GM12873 (cell line): Measurements from ENCODE around the gene RLN3.

Experiments used
- TF ChIP-seq, protein P1 (sequence below): IDR thresholded peaks from 2 replicates; pipeline ENCODE4 v1.5.1; 2012; ENCODE audit warnings: low read depth, mild to moderate bottlenecking, moderate library complexity, low read length, control low read depth; ENCODE audit not compliant: insufficient read depth; ENCODE audit errors: missing control alignments

RLN3 gene

DNA sequence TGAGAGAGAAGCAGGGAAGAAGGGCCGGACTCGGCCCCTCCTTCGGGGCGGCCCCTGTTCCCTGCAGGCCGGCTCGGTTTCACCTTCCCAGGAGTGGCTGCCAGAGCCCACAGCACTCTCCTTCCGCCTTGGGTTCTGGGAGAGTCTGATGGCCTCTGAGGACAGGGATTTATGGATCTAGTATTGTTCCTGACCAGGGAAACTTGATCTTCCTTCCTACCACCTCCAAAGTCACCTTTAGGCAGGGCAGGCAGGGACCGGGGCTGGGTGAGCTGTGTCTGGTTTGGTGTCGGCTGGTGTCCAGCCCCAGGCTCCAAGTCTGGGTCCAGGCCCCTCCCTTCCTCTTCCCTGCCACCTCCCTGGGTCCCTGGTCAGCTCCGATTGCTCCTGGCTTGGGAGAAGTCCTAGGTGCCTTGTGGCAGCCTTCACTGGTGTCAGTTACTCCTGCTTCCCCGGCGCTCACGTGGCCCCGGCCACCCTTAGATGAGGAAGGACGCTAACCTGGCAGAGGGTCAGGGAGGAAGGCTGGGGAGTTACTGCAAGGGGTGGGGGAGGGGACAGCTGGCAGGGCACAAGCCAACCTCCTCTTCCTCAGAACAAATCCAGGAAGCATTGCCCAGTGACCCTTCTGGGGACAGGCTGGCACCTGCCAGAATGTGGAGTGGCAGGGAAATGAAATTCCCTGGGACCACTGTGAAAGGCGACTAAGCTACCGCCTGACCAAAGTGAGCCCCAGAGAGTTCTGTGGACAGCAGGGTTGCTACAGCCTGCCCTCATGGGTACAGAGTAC is 40.7 kb upstream of the RLN3 start:
- TF ChIP-seq, protein P1, sequence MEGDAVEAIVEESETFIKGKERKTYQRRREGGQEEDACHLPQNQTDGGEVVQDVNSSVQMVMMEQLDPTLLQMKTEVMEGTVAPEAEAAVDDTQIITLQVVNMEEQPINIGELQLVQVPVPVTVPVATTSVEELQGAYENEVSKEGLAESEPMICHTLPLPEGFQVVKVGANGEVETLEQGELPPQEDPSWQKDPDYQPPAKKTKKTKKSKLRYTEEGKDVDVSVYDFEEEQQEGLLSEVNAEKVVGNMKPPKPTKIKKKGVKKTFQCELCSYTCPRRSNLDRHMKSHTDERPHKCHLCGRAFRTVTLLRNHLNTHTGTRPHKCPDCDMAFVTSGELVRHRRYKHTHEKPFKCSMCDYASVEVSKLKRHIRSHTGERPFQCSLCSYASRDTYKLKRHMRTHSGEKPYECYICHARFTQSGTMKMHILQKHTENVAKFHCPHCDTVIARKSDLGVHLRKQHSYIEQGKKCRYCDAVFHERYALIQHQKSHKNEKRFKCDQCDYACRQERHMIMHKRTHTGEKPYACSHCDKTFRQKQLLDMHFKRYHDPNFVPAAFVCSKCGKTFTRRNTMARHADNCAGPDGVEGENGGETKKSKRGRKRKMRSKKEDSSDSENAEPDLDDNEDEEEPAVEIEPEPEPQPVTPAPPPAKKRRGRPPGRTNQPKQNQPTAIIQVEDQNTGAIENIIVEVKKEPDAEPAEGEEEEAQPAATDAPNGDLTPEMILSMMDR, result no peak

DNA sequence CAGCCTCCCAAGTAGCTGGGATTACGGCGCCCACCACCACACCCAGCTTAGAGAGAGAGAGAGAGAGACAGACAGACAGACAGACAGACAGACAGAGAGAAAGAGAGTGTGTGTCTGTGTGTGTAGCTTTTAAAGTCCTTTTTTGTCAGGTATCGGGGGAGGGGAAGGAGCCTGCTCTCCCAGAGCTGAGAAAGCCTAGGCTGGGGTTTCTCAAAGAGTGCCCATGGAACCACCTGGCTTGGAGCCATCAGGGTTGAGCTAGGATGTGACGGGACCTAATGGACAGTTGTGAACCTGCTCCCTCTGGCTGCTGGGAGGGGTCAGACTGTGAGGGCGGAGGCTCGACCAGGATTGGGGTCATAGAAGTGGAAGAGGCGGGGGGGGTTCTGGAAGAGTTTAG is 38.5 kb upstream of the RLN3 start:
- TF ChIP-seq, protein P1, result no peak

DNA sequence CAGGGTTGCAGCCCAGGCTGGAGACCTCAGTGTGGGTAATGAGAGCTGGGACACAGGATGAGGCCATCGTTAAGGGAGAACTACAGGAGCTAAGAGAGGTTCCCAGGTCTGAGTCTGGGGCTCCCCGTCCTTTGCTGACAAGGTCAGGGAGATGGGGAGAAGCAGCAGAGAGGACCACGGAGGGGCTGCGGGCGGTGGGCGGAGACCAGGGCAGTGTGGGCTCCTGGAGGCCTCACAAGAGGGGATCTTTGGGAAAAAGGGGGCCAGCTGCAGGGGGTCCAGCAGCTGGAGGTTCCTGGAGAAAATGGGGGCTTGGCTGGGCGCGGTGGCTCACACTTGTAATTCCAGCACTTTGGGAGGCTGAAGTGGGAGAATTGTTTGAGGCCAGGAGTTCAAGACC is 37.9 kb upstream of the RLN3 start:
- TF ChIP-seq, protein P1, result no peak

DNA sequence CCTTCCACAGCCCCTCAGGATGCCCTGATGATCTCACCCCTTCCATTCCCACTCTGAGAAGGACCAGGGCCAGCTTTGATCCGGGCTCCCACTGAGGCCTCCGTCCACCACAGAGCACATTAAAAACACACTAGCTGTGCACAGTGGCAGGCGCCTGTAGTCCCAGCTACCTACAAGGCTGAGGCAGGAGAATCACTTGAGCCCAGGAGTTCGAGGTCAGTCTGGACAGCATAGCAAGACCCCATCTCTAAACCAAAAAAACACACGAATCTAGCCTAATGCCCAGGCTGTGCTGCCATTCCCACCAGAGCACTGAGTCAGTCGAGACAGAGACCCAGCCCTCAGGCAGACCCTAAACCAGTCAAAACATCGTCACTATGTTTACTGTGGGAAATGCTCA is 35.9 kb upstream of the RLN3 start:
- TF ChIP-seq, protein P1, result no peak

DNA sequence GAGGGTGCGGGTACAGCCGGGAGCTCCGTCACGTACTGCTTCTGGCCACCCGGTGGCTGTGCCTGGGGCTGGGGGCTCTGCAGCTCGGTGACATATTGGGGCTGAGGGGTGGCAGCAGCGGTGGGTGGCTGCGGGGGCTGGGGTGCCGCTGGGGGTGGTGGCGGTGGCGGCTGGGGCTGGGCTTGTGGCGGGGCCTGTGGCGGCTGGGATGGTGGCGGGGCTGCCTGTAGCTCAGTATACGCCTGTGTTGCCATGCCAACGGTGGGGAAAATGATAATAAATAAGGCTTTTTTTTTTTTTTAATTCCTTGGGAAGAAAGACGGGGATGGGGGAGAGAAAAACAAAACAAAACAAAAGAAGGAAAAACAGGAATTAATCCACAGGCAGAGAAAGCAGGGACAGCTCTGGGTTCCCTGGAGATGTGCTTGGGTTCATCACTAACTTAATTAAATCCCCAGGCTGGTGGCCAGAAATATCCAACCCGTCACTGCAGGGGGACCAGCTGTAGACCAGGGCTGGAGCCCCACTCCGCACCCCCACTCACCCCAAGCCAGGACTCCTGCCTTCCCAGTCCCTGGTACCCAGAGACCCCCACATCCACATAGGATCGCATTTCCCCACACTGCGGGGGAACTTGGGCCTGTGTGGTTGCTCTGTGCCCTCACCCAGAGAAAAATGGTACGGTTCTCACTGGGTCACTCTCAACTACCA is 34.2 kb upstream of the RLN3 start:
- TF ChIP-seq, protein P1, result no peak

DNA sequence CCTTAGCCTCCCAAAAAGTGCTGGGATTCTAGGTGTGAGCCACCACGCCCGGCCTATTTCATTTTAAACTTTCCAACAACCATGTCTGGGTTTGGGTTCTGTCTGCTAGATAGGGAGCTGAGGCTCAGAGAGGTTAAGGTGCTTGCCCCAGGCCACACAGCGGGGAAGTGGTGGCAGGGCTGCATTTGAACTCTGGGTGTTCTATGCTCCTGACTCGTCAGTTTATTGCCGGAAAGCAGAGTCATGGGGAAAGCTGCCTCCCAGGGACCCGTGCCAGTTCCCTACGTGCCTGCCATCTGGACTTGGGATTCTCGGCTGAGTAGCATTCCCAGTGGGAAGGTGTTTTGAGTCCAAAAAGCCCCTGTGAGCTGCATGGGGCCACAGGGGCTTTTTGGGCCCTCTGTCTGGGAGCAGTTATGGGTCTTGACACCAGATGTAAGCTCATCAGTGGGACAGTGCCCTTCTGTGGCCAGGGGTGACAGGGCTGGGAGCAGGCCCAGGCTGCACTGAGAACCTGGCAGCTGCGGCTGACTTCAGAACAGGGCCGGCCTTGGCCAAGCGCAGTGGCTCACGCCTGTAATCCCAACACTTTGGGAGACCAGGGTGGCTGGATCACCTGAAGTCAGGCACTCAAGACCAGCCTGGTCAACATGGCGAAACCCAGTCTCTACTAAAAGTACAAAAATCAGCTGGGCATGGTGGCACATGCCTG is 32.8 kb upstream of the RLN3 start:
- TF ChIP-seq, protein P1, result no peak
